T-helper 2 cell treated with Interferon-gamma antibody and Interleukin-4, amounts not matched to agents 5 μg/mL and 100 μg/mL, for 36 hours (primary cell): ENCODE measurements around the gene COL18A1.

ENCODE experiments used
- DNase-seq: peaks from one replicate; pipeline ENCODE4 v3.0.0; 2021; ENCODE audit warnings: low spot score
- H3K27ac Mint-ChIP-seq: one replicate; pipeline ENCODE4 v1.8.0; 2021; ENCODE audit warnings: mild to moderate bottlenecking, mixed read lengths
- H3K27me3 Mint-ChIP-seq: one replicate; pipeline ENCODE4 v1.8.0; 2021; ENCODE audit warnings: low read depth, mixed read lengths
- H3K36me3 Mint-ChIP-seq: one replicate; pipeline ENCODE4 v1.8.0; 2021; ENCODE audit warnings: low read depth, mixed read lengths
- H3K4me1 Mint-ChIP-seq: one replicate; pipeline ENCODE4 v1.8.0; 2021; ENCODE audit warnings: low read depth, mixed read lengths
- H3K4me3 Mint-ChIP-seq: one replicate; pipeline ENCODE4 v1.8.0; 2022; ENCODE audit warnings: mild to moderate bottlenecking, moderate library complexity, mixed read lengths
- H3K9me3 Mint-ChIP-seq: one replicate; pipeline ENCODE4 v1.8.0; 2021; ENCODE audit warnings: mixed read lengths

COL18A1 gene

GRCh38 chr21:45536301-45537081 is 131.5 kb downstream of the COL18A1 start:
- DNase-seq = no peak
- H3K36me3 Mint-ChIP-seq = peaks cover 9% of the 10 kb centered on the region
- H3K9me3 Mint-ChIP-seq = no peaks in the 10 kb centered on the region
- no peak overlapping the region for H3K4me3 Mint-ChIP-seq
- no peak overlapping the region for H3K27ac Mint-ChIP-seq
- H3K27me3 Mint-ChIP-seq = no peaks in the 10 kb centered on the region
- H3K4me1 Mint-ChIP-seq = peaks cover 13% of the 10 kb centered on the region

- H3K36me3 Mint-ChIP-seq = peaks cover 8% of the 10 kb centered on the region
- no peak for DNase-seq
- no peaks in the 10 kb centered on the region for H3K27me3 Mint-ChIP-seq
- no peak overlapping the region for H3K27ac Mint-ChIP-seq
- H3K9me3 Mint-ChIP-seq = no peaks in the 10 kb centered on the region
- H3K4me1 Mint-ChIP-seq = peaks cover 13% of the 10 kb centered on the region
- no peak overlapping the region for H3K4me3 Mint-ChIP-seq
Measured at GRCh38 chr21:45537111-45537745, 132.3 kb downstream of the COL18A1 start.

GRCh38 chr21:45537746-45538291 is 132.9 kb downstream of the COL18A1 start:
- H3K27me3 Mint-ChIP-seq = no peaks in the 10 kb centered on the region
- H3K4me1 Mint-ChIP-seq = peaks cover 9% of the 10 kb centered on the region
- H3K4me3 Mint-ChIP-seq = no peak overlapping the region
- peaks cover 3% of the 10 kb centered on the region for H3K36me3 Mint-ChIP-seq
- no peak for DNase-seq
- no peaks in the 10 kb centered on the region for H3K9me3 Mint-ChIP-seq
- H3K27ac Mint-ChIP-seq = no peak overlapping the region

DNA sequence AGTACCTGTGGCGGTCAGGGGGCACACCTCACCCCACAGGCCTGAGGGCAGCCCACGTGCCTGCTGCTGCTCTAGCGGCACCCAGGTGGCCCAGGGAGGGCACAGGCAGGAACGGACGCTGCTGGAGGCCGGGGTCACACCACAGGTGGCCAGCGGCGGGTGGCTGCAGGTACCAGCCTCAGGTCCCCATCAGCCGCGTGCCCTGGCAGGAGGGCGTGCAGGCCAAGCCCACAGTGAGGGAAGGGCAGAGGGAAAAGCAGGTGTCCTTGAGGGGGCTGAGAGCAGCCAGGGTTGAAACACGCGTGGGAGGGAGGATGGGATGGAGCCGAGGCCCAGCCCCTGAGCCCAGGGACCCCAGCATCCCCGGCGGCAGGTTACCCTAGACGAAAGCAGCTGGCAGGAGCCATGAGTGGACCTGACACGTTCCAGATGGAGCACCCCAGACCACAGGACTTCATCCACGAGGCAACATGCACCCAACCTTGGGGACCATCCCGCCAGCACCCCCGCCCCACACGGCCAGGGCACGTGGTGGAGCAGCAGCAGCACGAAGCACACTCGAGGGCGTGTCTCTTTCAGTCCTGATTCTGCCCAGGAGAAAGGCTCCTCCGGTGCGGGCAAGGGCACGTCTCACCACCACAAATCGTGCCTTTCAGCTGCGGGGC is 133.5 kb downstream of the COL18A1 start:
- no peak overlapping the region for H3K27ac Mint-ChIP-seq
- no peak overlapping the region for H3K4me3 Mint-ChIP-seq
- H3K36me3 Mint-ChIP-seq = peaks cover 3% of the 10 kb centered on the region
- no peaks in the 10 kb centered on the region for H3K9me3 Mint-ChIP-seq
- DNase-seq = no peak
- H3K27me3 Mint-ChIP-seq = no peaks in the 10 kb centered on the region
- peaks cover 9% of the 10 kb centered on the region for H3K4me1 Mint-ChIP-seq

- Mint-ChIP-seq H3K4me3 (peak overlapping the region; percentile 79), H3K4me1 (peaks cover 9% of the 10 kb centered on the region)
Measured at GRCh38 chr21:45539046-45539795, 134.3 kb downstream of the COL18A1 start.

GRCh38 chr21:45539796-45540600 is 135.0 kb downstream of the COL18A1 start:
- Mint-ChIP-seq H3K4me1 (peaks cover 9% of the 10 kb centered on the region), H3K9me3 (no peaks in the 10 kb centered on the region), H3K27ac (no peak overlapping the region), H3K36me3 (peaks cover 3% of the 10 kb centered on the region), H3K27me3 (no peaks in the 10 kb centered on the region), H3K4me3 (peak overlapping the region; percentile 79)
- DNase-seq = no peak

More at GRCh38 chr21:45539046-45539795, 134.3 kb downstream of the COL18A1 start:
- Mint-ChIP-seq H3K9me3 (no peaks in the 10 kb centered on the region), H3K27me3 (no peaks in the 10 kb centered on the region), H3K36me3 (peaks cover 3% of the 10 kb centered on the region), H3K27ac (no peak overlapping the region)
- DNase-seq = no peak

GRCh38 chr21:45540601-45540970 is 135.6 kb downstream of the COL18A1 start:
- DNase-seq = no peak
- peaks cover 3% of the 10 kb centered on the region for H3K36me3 Mint-ChIP-seq
- no peaks in the 10 kb centered on the region for H3K27me3 Mint-ChIP-seq
- H3K4me3 Mint-ChIP-seq = peak overlapping the region; percentile 79
- H3K4me1 Mint-ChIP-seq = peaks cover 9% of the 10 kb centered on the region
- no peaks in the 10 kb centered on the region for H3K9me3 Mint-ChIP-seq
- H3K27ac Mint-ChIP-seq = no peak overlapping the region

- peak; percentile 73 for DNase-seq
- Mint-ChIP-seq H3K4me1 (peaks cover 9% of the 10 kb centered on the region), H3K9me3 (no peaks in the 10 kb centered on the region), H3K27ac (peak overlapping the region; percentile 74), H3K36me3 (no peaks in the 10 kb centered on the region), H3K4me3 (peak overlapping the region; percentile 79), H3K27me3 (no peaks in the 10 kb centered on the region)
Measured at GRCh38 chr21:45541221-45542039, 136.5 kb downstream of the COL18A1 start.

DNA sequence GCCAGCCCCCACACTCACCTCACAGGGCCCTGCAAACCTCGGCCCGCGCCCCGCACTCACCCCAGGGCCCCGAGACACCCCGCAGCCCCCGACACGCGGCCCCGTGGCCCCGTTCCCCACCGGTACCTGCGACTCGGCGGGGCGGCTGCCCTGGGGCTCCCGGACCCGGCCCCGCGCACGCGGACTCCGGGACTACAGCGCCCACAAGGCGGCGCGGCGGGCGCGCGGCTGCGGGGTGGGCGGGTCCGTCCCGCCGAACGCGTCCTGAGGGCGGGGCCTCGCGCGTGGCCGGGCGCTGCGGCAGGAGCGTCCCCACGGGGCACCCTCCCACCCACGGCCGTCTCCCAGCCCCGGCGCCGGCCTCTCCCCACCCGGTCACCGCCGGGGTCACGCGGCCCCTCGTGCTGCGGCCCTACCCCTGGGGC is 137.3 kb downstream of the COL18A1 start, which contains the start of gene SLC19A1:
Gene SLC19A1 (minus strand): TSS at position 199 of the 425 bp plus-strand sequence. CDS start 4,481 bp downstream, outside the sequence.
- DNase-seq = peak; percentile 79
- Mint-ChIP-seq H3K27me3 (no peaks in the 10 kb centered on the region), H3K4me3 (peak within 1 kb of the TSS; percentile 79), H3K9me3 (no peaks in the 10 kb centered on the region), H3K27ac (peak within 1 kb of the TSS; percentile 57), H3K36me3 (no peaks in the 10 kb centered on the region), H3K4me1 (peaks cover 9% of the 10 kb centered on the region)

DNA sequence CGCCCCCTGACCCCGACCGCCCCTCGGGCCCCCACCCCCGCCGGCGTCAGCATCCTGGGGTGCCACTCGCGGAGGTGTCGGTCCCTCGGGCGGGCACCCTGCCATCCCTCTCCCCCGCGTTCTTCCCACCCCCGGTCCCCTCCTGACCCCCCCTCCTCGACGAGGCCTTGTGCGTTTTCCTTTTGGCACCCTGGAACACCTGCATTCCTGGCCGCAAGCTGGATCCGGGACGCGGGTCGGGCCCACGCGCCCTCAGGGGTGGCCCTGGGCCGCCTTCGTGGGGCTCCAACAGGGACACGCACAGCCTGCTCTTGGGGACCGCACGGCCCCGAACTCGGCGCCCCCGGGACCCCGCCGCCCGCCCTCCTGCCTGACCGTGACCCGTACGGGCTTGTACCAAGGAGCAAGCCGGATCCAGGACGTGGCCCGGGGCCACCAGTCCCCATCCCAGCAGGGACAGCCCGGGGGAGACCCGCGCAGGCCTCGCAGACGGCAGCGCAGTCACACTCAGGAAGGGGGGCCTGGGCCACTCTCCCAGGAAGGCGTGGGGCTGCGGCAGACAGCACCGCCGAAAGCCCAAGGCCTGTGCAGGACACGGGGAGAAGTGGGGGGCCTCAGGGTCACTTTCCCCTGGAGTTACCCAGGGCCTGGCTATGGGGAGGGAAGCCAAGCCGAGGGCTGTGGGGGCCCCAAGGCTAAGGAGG is 137.9 kb downstream of the COL18A1 start:
- Mint-ChIP-seq H3K4me3 (no peak overlapping the region), H3K9me3 (no peaks in the 10 kb centered on the region), H3K4me1 (peaks cover 9% of the 10 kb centered on the region), H3K36me3 (no peaks in the 10 kb centered on the region), H3K27me3 (no peaks in the 10 kb centered on the region), H3K27ac (no peak overlapping the region)
- DNase-seq = no peak

DNA sequence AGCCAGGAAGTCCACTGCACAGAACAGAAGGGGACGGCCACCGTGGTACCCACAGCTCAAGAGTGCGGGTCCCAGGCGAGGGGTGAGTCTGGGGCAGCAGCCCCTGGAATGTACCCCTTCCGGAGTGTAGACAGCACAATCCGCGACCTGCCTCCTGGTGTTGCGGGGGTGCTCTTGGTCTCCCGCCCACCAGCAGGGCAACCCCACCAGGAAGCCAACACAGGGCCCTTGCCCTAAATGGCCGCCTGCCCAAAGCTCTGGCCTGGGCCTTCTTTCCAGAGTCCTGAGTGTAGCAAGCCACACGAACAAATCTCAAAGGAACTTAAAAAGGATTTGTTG is 138.4 kb downstream of the COL18A1 start:
- no peaks in the 10 kb centered on the region for H3K36me3 Mint-ChIP-seq
- H3K27ac Mint-ChIP-seq = peak overlapping the region; percentile 41
- H3K4me3 Mint-ChIP-seq = peak overlapping the region; percentile 56
- no peaks in the 10 kb centered on the region for H3K9me3 Mint-ChIP-seq
- DNase-seq = no peak
- H3K4me1 Mint-ChIP-seq = peaks cover 9% of the 10 kb centered on the region
- no peaks in the 10 kb centered on the region for H3K27me3 Mint-ChIP-seq
